ENCODE measurements around the gene DTX1.

Gene DTX1

DNA sequence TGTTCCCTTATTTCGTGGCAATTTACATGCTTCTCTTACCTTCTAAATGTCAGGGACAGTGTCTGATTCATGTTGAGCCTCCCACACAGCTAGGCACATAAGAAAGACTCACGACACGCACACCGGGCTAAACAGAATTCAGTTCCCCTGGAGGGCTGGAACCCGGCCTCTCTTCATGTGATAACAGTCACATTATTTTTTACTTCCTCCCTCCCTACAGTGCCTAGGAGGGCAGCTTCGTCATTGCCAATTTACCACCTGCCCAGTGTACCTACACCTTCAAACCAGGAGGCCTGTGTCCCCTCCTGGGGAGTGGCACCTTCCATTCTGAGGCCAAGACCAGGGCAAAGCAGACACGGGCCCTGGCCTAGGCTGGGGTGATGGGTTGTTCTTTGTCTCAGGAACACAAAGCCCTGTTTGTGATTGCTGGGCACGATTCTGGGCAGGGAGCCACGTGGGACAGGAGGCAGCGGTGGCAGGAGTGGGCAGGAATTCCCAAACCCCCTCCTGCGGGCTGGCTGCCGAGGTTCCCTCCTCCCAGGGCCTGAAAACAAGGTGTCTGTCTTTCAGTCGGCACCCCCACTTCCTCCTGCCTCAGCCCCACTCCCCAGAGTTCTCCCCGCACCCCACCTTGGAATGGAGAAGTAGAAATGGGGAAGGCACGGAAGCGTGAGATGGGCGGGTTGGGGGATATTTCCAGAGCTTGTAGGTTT, 85.8 kb downstream of the DTX1 start:
- no peak for DNase-seq

DNA sequence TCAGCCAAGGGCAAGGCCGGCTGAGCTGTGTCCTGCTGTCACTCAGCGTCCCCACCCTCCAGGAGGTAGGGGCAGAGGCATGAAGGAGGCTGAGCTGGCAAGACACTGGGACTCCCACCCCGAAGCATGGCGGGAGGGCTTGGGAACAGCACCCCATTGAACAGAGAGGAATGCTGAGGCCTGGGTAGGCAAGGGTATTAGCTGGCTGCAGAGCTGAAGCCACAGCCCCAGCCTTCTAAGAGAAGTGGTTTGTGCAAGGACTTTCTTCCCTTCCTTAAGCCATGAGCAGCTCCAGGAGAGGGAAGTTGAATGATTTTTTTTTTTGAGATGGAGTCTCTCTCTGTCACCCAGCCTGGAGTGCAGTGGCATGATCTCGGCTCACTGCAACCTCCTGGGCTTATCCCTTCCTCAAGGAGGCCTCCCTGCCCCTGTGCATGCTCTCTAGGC, 86.4 kb downstream of the DTX1 start:
- DNase-seq, result no peak

DNA sequence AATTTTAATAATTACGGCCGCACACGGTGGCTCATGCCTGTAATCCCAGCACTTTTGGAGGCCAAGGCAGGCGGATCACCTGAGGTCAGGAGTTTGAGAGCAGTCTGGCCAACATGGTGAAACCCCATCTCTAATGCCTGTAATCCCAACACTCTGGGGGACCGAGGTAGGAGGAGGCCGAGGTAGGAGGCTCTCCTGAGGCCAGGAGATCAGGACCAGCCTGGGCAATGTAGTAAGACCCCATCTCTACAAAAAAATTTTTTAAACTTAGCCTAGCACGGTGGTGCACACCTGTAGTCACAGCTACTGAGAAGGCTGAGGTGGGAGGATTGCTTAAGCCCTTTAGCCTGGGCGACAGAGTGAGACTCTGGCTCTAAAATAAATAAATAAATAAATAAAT, 87.4 kb downstream of the DTX1 start:
- no peak for DNase-seq

DNA sequence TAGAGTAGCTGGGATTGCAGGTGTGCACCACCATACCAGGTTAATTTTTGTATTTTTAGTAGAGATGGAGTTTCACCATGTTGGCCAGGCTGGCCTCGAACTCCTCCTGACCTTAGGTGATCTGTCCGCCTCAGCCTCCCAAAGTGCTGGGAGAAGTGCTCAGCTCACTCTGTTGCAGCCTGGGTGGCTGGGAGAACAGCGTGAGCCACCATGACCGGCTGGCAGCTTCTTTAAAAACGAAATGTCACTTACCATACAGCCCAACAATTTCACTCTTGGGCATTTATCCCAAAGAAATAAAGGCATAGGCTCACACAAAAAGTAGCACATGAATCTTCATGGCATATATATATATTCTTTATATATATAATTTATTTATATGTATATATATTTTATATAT, 88.3 kb downstream of the DTX1 start:
- DNase-seq, result no peak

DNA sequence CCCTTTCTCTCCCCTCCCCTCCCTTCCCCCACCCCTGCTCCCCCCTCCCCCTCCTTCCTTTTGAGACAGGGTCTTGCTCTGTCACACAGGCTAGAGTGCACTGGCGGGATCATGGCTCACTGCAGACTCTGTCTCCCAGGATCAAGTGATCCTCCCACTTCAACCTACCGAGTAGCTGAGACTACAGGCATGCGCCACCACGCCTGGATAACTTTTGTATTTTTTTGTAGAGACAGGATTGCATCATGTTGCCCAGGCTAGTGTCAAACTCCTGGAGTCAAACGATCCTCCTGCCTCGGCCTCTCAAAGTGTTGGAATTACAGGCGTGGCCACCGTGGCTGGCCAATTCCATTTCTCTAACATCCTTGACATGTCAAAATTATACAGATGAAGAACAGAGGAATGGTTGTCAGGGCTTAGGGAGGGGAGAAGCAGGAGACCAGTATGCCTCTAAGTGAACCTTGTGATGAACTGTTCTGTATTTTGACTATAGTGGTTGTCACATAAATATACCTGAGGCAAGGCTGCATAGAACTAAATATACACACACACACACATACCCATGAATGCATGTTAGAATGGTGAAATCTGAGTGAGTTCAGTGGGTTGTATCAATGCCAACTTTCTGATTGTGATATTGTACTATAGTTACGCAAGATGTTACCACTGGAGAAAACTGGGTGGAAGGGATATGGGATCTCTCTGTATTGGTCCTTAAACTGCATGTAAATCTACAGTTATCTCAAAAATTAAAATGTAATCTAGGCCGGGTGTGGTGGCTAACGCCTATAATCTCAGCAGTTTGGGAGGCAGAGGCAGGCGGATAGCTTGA, 89.4 kb downstream of the DTX1 start:
- no peak for DNase-seq

- DNase-seq, result no peak
Observed at GRCh38 chr12:113146999-113147398, 90.5 kb downstream of the DTX1 start.

Data from right hindlimb (tissue), 1 donor.